K562 (cell line): Measurements from ENCODE around the gene SERPINA1. TPM values are rescaled to one million over a fixed set of nuclear protein-coding genes. Genes with fewer than 3 reads are reported as not detected.

Source experiments
- ARID4B ChIP-seq: sonication (generic); formaldehyde crosslinking; IDR thresholded peaks from 2 replicates; pipeline ENCODE4 v1.8.0; 2022; ENCODE audit warnings: mild to moderate bottlenecking, missing genetic modification reagents
- GATA2 ChIP-seq: sonication (generic); formaldehyde crosslinking; IDR thresholded peaks from 2 replicates; pipeline ENCODE4 v1.4.0; 2020; ENCODE audit warnings: mild to moderate bottlenecking, missing genetic modification reagents
- RAD21 ChIP-seq, 2 experiments: fragments of 250-450 bp in 1 of 2; fragments of 450-650 bp in 1 of 2; sonication (Bioruptor Pico) in 1 of 2; formaldehyde crosslinking in 1 of 2; IDR thresholded peaks in 1 of 2; conservative IDR thresholded peaks in 1 of 2; 2 replicates each; pipeline versions ENCODE4 v1.4.0 to v1.8.0; 2020 to 2022; ENCODE audit warnings: mild to moderate bottlenecking in 2 of 2, moderate library complexity in 1 of 2
- polyA plus RNA-seq, 8 experiments: library from polyadenylated mRNA; depleted of rRNA in 4 of 8; stranded (reverse) in 5 of 8; unstranded in 3 of 8; fragments of >200 nt; fragmentation: Nextera tagmentation in 2 of 8; fragmentation: Illumina TruSeq in 1 of 8; extraction: Ambion mirVana in 2 of 8; extraction: Trizol in 1 of 8; gene quantifications; 2 replicates each; pipeline versions ENCODE4 v1.2.1 to v1.2.3, GENCODE V29; 2011 to 2014; ENCODE audit warnings: inconsistent platforms in 1 of 8, missing spikeins in 1 of 8
- total RNA-seq, 7 experiments: library from RNA; depleted of rRNA in 6 of 7; stranded (reverse); fragments of >200 nt in 6 of 7; fragmentation: Illumina TruSeq in 2 of 7; extraction: Trizol in 2 of 7; gene quantifications; 2 replicates each; pipeline versions ENCODE4 v1.2.1 to v1.2.3, GENCODE V29; 2011 to 2021; ENCODE audit warnings: low replicate concordance in 1 of 7
- TF ChIP-seq, protein P1 (sequence below): fragments of 450-650 bp; IDR thresholded peaks from 2 replicates; pipeline ENCODE4 v1.6.1; 2016

Gene SERPINA1
- total and polyA plus RNA-seq, 9 of the 15 experiments (the other 6 are each of a cell fraction or from before 2014, with no cell fraction given) = 4.1 TPM; not detected in 8

DNA sequence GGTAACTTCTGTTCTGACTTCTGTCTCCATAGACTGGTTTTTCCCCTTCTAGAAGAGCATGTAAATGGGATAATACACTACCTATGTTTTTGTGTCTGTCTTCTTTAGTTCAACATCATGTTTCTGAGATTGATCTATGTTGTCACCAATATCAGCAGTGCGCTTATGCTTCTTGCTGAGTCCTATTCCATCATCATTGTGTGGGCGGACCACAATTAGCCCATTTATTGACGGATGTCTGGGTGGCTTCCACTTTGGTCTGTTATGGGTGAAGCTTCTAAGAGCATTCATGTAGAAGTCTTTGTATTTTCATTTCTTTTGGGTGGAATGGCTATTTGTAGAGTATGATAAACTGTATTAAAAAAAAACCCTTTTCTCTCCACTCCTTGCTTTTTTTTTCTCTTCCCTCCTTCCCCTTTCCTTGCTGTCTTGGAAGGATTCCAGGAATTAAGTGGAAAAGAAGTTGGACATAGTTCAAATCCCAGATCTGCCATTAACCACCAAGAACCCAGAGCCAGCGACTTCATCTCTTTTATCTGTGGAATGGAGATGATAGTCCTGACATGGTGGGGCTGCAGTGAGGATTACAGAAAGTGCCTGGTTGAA lies 7.0 kb upstream of the SERPINA1 start (continued):
- TF ChIP-seq GATA2 (CRISPR knock-in tag) = no peak
- no peak for TF ChIP-seq RAD21 (CRISPR knock-in tag; conservative IDR thresholded peaks at IDR 0.05 in 1 of 2, IDR thresholded peaks at IDR 0.05 in 1 of 2)
- TF ChIP-seq, protein P1, sequence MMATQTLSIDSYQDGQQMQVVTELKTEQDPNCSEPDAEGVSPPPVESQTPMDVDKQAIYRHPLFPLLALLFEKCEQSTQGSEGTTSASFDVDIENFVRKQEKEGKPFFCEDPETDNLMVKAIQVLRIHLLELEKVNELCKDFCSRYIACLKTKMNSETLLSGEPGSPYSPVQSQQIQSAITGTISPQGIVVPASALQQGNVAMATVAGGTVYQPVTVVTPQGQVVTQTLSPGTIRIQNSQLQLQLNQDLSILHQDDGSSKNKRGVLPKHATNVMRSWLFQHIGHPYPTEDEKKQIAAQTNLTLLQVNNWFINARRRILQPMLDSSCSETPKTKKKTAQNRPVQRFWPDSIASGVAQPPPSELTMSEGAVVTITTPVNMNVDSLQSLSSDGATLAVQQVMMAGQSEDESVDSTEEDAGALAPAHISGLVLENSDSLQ = no peak
- no peak for TF ChIP-seq ARID4B (CRISPR knock-in tag)
